SK-N-SH (cell line): Measurements from ENCODE around the gene RHOA. TPM values are rescaled to one million over a fixed set of nuclear protein-coding genes. Genes with fewer than 3 reads are reported as not detected.

ENCODE experiments used
- CTCF ChIA-PET: fragments of 300-600, 350-600 bp; formaldehyde crosslinking; extraction: SDS; loops from one replicate; lab custom pipeline; 2021; lab: Yijun Ruan, JAX
- POLR2A ChIA-PET: fragments of 350-600 bp; sonication (Branson Sonifier 250); formaldehyde crosslinking; extraction: SDS; loops from one replicate; lab custom pipeline; 2020; ENCODE audit warnings: antibody characterized with exemption, inconsistent platforms; lab: Yijun Ruan, JAX
- DNase-seq: peaks from one replicate; pipeline ENCODE4 v3.0.0; 2012
- H2AFZ ChIP-seq: fragments of 200-600 bp; sonication (generic); 2 replicates; pipeline ENCODE4 v1.8.1; 2016; ENCODE audit warnings: antibody characterized with exemption, mild to moderate bottlenecking, low read depth
- H3F3A ChIP-seq: fragments of 200-600 bp; sonication (generic); replicated peaks from 2 replicates; pipeline ENCODE3; 2016; ENCODE audit warnings: antibody characterized with exemption, mild to moderate bottlenecking; ENCODE audit not compliant: insufficient read depth
- H3K27ac ChIP-seq, 2 experiments: fragments of 200-500 bp in 1 of 2; fragments of 200-600 bp in 1 of 2; sonication (Bioruptor generic) in 1 of 2; sonication (generic), shearing (Covaris generic) in 1 of 2; 2 replicates each; pipeline versions ENCODE4 v1.5.1 to v1.6.1; 2014 to 2016; ENCODE audit warnings: low read depth in 2 of 2, inconsistent platforms in 1 of 2, low read length in 1 of 2, mild to moderate bottlenecking in 1 of 2, mixed read lengths in 1 of 2
- H3K27me3 ChIP-seq: fragments of 200-600 bp; sonication (generic), shearing (Covaris generic); 2 replicates; pipeline ENCODE4 v1.6.1; 2016; ENCODE audit warnings: mixed run types; ENCODE audit not compliant: insufficient read depth
- H3K36me3 ChIP-seq, 2 experiments: fragments of 200-500 bp in 1 of 2; fragments of 200-600 bp in 1 of 2; sonication (Bioruptor generic) in 1 of 2; sonication (generic) in 1 of 2; replicated peaks in 1 of 2; 2 replicates each; pipeline versions ENCODE3 to v1.5.1; 2014 to 2016; ENCODE audit warnings: low read length in 1 of 2, mild to moderate bottlenecking in 1 of 2; ENCODE audit not compliant: insufficient read depth in 2 of 2, control insufficient read depth in 1 of 2
- H3K4me1 ChIP-seq, 2 experiments: fragments of 200-500 bp in 1 of 2; fragments of 200-600 bp in 1 of 2; sonication (Bioruptor generic) in 1 of 2; sonication (generic), shearing (Covaris generic) in 1 of 2; 2 replicates each; pipeline versions ENCODE4 v1.5.1 to v1.6.1; 2014 to 2016; ENCODE audit warnings: low read depth in 1 of 2, low read length in 1 of 2, mixed run types in 1 of 2; ENCODE audit not compliant: insufficient read depth in 2 of 2, control insufficient read depth in 1 of 2
- H3K4me2 ChIP-seq: fragments of 200-600 bp; sonication (generic), shearing (Covaris generic); 2 replicates; pipeline ENCODE4 v1.6.1; 2017; ENCODE audit warnings: mixed run types
- H3K4me3 ChIP-seq, 2 experiments: fragments of 200-500 bp in 1 of 2; fragments of 200-600 bp in 1 of 2; sonication (Bioruptor generic) in 1 of 2; sonication (generic), shearing (Covaris generic) in 1 of 2; 2 replicates each; pipeline versions ENCODE4 v1.5.1 to v1.8.1; 2014 to 2016; ENCODE audit warnings: low read depth in 2 of 2, inconsistent platforms in 1 of 2, low read length in 1 of 2, mild to moderate bottlenecking in 1 of 2, mixed read lengths in 1 of 2, moderate library complexity in 1 of 2
- H3K79me2 ChIP-seq: fragments of 200-600 bp; sonication (generic); 2 replicates; pipeline ENCODE4 v1.8.1; 2017; ENCODE audit warnings: mild to moderate bottlenecking; ENCODE audit not compliant: insufficient read depth
- H3K9ac ChIP-seq: fragments of 200-600 bp; sonication (generic); 2 replicates; pipeline ENCODE4 v1.6.1; 2017; ENCODE audit warnings: mixed run types
- H3K9me2 ChIP-seq: fragments of 200-600 bp; sonication (generic); 2 replicates; pipeline ENCODE4 v1.6.1; 2017; ENCODE audit warnings: mixed run types
- H3K9me3 ChIP-seq: fragments of 200-600 bp; sonication (generic); 2 replicates; pipeline ENCODE4 v1.6.1; 2017; ENCODE audit warnings: mixed run types, mild to moderate bottlenecking, moderate library complexity
- H4K20me1 ChIP-seq: fragments of 200-600 bp; sonication (generic); 2 replicates; pipeline ENCODE4 v1.6.1; 2017; ENCODE audit warnings: mild to moderate bottlenecking, mixed run types; ENCODE audit not compliant: insufficient read depth
- ELF1 ChIP-seq: IDR thresholded peaks from 2 replicates; pipeline ENCODE4 v1.4.0; 2012
- EP300 ChIP-seq, 2 experiments: IDR thresholded peaks; 2 replicates each; pipeline versions ENCODE4 v1.4.0 to v1.6.1; 2012; ENCODE audit warnings: borderline replicate concordance in 1 of 2, low read depth in 1 of 2, low read length in 1 of 2
- FOXJ3 ChIP-seq: sonication (generic); formaldehyde crosslinking; IDR thresholded peaks from 2 replicates; pipeline ENCODE4 v1.5.1; 2020; ENCODE audit warnings: mild to moderate bottlenecking, missing genetic modification reagents
- FOXM1 ChIP-seq: IDR thresholded peaks from 2 replicates; pipeline ENCODE4 v1.4.0; 2012; ENCODE audit warnings: low read depth, mild to moderate bottlenecking
- GABPA ChIP-seq: IDR thresholded peaks from 2 replicates; pipeline ENCODE4 v1.4.0; 2012; ENCODE audit warnings: low read depth, mild to moderate bottlenecking
- GATA2 ChIP-seq: sonication (generic); formaldehyde crosslinking; IDR thresholded peaks from 2 replicates; pipeline ENCODE4 v1.5.0; 2020; ENCODE audit warnings: mild to moderate bottlenecking, missing genetic modification reagents
- JUND ChIP-seq: IDR thresholded peaks from 2 replicates; pipeline ENCODE4 v1.4.0; 2012
- RCOR1 ChIP-seq: fragments of 150-350 bp; IDR thresholded peaks from 2 replicates; pipeline ENCODE4 v1.6.1; 2017; ENCODE audit warnings: antibody characterized with exemption, low read length
- RFX5 ChIP-seq: IDR thresholded peaks from 2 replicates; pipeline ENCODE4 v1.6.1; 2012; ENCODE audit warnings: mild to moderate bottlenecking, improper control_type of control experiment, low read length
- RXRA ChIP-seq: IDR thresholded peaks from 2 replicates; pipeline ENCODE4 v1.4.0; 2012; ENCODE audit warnings: low read depth, mild to moderate bottlenecking, borderline replicate concordance
- TAF1 ChIP-seq: IDR thresholded peaks from 2 replicates; pipeline ENCODE4 v1.6.1; 2012; ENCODE audit warnings: low read depth, mild to moderate bottlenecking, low read length, moderate library complexity, borderline replicate concordance
- TEAD4 ChIP-seq: IDR thresholded peaks from 2 replicates; pipeline ENCODE4 v1.4.0; 2012; ENCODE audit warnings: mild to moderate bottlenecking, borderline replicate concordance; ENCODE audit not compliant: insufficient read depth
- WGBS: methylation state at CpG from one replicate; pipeline ENCODE4 v1.1.6; 2017; ENCODE audit warnings: low lambda C conversion rate; 5-methylcytosine and 5-hydroxymethylcytosine counted together
- polyA plus RNA-seq, 3 experiments: library from polyadenylated mRNA; depleted of rRNA; stranded (reverse); fragments of >200 nt; gene quantifications; 2 replicates each; pipeline ENCODE4 v1.2.3, GENCODE V29; 2012
- TF ChIP-seq, protein P1 (sequence below): IDR thresholded peaks from 2 replicates; pipeline ENCODE4 v1.4.0; 2012; ENCODE audit warnings: low read depth, borderline replicate concordance
- TF ChIP-seq, protein P2 (sequence below): IDR thresholded peaks from 2 replicates; pipeline ENCODE4; 2012
- TF ChIP-seq, protein P3 (sequence below): fragments of 150-350 bp; IDR thresholded peaks from 2 replicates; pipeline ENCODE4 v1.6.1; 2016; ENCODE audit warnings: mild to moderate bottlenecking, low read depth, low read length
- TF ChIP-seq, protein P4 (sequence below): fragments of 200-600 bp; sonication (generic); IDR thresholded peaks from 2 replicates; pipeline ENCODE4 v1.6.1; 2017; ENCODE audit warnings: antibody characterized with exemption, mild to moderate bottlenecking, moderate library complexity

The RHOA gene
- polyA plus RNA-seq, 1 of the 3 experiments (the other 2 are of a cell fraction): 312 TPM

DNA sequence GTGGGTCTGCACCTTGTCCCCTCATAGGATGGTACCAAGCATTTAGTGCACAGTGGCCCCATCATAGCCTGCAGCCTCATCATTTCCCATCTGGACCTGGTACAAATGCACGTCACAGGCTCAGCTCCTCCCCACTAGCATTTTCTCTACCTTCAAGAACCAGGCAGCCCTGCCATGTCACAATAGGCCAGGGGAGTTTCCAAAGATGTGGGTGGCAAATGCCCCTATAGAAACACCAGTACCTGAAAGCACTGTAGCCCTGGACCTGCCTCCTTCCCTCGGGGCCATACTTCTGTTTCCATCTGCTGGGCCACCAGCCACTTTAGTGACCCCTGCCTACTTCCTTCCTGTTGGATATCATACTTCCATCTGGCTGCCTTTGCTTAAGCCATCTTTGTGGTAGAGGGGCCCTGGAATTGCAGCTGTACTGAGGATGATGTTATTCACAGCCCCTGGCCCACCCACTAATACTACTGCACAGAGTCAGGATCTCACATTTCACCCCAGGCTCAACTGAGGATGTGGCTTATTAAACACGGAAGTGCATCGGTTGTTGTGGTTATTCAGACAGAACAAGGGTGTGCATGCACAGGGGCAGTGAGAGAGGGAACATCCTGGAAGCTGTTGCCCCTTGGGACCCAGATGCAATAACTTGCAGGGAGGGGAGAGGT lies 4.3 kb upstream of the RHOA start:
- Histone ChIP-seq H2AFZ (no peak overlapping the region), H3K9me3 (no peaks in the 10 kb centered on the region), H3K9me2 (no peaks in the 10 kb centered on the region), H3K4me2 (no peak overlapping the region), H3K27me3 (no peaks in the 10 kb centered on the region), H3K79me2 (peaks cover 27% of the 10 kb centered on the region), H3K27ac (no peak overlapping the region), H3K9ac (no peak overlapping the region), H3K4me3 (no peak overlapping the region), H3K36me3 (peaks cover 10 to 19% of the 10 kb centered on the region in 2 experiments), H3K4me1 (peaks cover 0 to 11% of the 10 kb centered on the region in 2 experiments; a peak in 1 of 4 replicates), H3F3A (peaks cover 10% of the 10 kb centered on the region), H4K20me1 (peaks cover 3% of the 10 kb centered on the region; the same call in 1 of the 2 replicates)
- CTCF ChIA-PET: interaction anchor here (0.9 to 1.1 kb wide), 4 partner anchors 12 to 43 kb away, joined by 3 to 8 read pairs (median 4); no protein-coding TSS in a partner anchor
- TF ChIP-seq, protein P1, sequence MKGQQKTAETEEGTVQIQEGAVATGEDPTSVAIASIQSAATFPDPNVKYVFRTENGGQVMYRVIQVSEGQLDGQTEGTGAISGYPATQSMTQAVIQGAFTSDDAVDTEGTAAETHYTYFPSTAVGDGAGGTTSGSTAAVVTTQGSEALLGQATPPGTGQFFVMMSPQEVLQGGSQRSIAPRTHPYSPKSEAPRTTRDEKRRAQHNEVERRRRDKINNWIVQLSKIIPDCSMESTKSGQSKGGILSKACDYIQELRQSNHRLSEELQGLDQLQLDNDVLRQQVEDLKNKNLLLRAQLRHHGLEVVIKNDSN: no peak
- TF ChIP-seq GATA2 (CRISPR knock-in tag) (no peak), TAF1 (no peak)
- TF ChIP-seq, protein P2, sequence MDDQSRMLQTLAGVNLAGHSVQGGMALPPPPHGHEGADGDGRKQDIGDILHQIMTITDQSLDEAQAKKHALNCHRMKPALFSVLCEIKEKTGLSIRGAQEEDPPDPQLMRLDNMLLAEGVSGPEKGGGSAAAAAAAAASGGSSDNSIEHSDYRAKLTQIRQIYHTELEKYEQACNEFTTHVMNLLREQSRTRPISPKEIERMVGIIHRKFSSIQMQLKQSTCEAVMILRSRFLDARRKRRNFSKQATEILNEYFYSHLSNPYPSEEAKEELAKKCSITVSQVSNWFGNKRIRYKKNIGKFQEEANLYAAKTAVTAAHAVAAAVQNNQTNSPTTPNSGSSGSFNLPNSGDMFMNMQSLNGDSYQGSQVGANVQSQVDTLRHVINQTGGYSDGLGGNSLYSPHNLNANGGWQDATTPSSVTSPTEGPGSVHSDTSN: no peak
- WGBS: 71% methylated on average over 4 of the region's 4 CpGs
- POLR2A ChIA-PET: interaction anchor here (1.2 to 1.6 kb wide), 2 partner anchors 10 to 13 kb away, joined by 3 to 6 read pairs; partner anchors contain the start of gene NICN1
- no peak for DNase-seq

DNA sequence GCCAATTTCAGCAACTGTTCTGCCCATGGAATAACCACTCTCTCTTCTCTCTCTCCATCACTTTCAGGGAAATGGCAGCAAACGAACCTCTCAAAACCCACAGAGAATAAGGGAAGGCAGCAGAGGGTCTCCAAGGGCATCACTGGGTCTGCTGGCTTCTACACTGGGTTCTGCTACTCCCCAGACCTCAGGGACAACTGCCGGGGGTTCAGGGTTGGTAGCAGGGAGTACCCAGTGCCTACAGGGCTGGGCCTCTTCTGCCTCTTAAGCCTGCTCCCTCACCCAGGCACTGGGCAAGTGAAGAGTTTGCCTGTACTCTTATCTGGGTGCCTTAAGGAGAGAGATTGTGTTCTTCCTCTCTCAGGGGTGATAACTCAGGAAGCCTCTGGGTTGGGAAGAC lies 3.0 kb upstream of the RHOA start:
- no peak overlapping the region for H3K27ac ChIP-seq
- peaks cover 10 to 19% of the 10 kb centered on the region in 2 experiments for H3K36me3 ChIP-seq
- no peak overlapping the region for H3K4me2 ChIP-seq
- peaks cover 16% of the 10 kb centered on the region for H4K20me1 ChIP-seq
- H2AFZ ChIP-seq: no peak overlapping the region
- H3K9ac ChIP-seq: no peak overlapping the region
- ChIA-PET POLR2A (no interaction called here), CTCF (interaction anchor here (1.1 kb wide), 1 partner anchor 35 kb away, joined by 8 read pairs; no protein-coding TSS in a partner anchor)
- H3K9me3 ChIP-seq: no peaks in the 10 kb centered on the region
- H3K27me3 ChIP-seq: no peaks in the 10 kb centered on the region
- no peak overlapping the region for H3K4me3 ChIP-seq
- H3K79me2 ChIP-seq: peaks cover 40% of the 10 kb centered on the region
- DNase-seq: no peak
- H3K4me1 ChIP-seq: peaks cover 0 to 19% of the 10 kb centered on the region in 2 experiments; a peak in 2 of 4 replicates
- 94% methylated on average over 2 of the region's 2 CpGs for WGBS
- no peaks in the 10 kb centered on the region for H3F3A ChIP-seq
- H3K9me2 ChIP-seq: no peaks in the 10 kb centered on the region
- TF ChIP-seq EP300 (IDR thresholded peaks at IDR 0.05; ENCODE audit: borderline replicate concordance in 1 of 2, low read depth in 1 of 2, low read length in 1 of 2): no peak
- no peak for TF ChIP-seq TAF1
- TF ChIP-seq RFX5: no peak
- no peak for TF ChIP-seq FOXJ3 (CRISPR knock-in tag)
- no peak for TF ChIP-seq RXRA
- no peak for TF ChIP-seq ELF1
- no peak for TF ChIP-seq FOXM1
- TF ChIP-seq, protein P3, sequence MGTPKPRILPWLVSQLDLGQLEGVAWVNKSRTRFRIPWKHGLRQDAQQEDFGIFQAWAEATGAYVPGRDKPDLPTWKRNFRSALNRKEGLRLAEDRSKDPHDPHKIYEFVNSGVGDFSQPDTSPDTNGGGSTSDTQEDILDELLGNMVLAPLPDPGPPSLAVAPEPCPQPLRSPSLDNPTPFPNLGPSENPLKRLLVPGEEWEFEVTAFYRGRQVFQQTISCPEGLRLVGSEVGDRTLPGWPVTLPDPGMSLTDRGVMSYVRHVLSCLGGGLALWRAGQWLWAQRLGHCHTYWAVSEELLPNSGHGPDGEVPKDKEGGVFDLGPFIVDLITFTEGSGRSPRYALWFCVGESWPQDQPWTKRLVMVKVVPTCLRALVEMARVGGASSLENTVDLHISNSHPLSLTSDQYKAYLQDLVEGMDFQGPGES: no peak
- TF ChIP-seq TEAD4: no peak
- TF ChIP-seq, protein P4, sequence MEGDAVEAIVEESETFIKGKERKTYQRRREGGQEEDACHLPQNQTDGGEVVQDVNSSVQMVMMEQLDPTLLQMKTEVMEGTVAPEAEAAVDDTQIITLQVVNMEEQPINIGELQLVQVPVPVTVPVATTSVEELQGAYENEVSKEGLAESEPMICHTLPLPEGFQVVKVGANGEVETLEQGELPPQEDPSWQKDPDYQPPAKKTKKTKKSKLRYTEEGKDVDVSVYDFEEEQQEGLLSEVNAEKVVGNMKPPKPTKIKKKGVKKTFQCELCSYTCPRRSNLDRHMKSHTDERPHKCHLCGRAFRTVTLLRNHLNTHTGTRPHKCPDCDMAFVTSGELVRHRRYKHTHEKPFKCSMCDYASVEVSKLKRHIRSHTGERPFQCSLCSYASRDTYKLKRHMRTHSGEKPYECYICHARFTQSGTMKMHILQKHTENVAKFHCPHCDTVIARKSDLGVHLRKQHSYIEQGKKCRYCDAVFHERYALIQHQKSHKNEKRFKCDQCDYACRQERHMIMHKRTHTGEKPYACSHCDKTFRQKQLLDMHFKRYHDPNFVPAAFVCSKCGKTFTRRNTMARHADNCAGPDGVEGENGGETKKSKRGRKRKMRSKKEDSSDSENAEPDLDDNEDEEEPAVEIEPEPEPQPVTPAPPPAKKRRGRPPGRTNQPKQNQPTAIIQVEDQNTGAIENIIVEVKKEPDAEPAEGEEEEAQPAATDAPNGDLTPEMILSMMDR: no peak
- TF ChIP-seq, protein P1: no peak
- TF ChIP-seq GABPA: no peak
- TF ChIP-seq, protein P2: no peak
- no peak for TF ChIP-seq RCOR1
- no peak for TF ChIP-seq JUND
